Stimulated activated CD4-positive, alpha-beta T cell treated with anti-CD3 and anti-CD28 coated beads, Interleukin-4, amount 100 ng/mL, for 1 hour (primary cell): ENCODE data around the gene ASB18.

Experiments
- DNase-seq: peaks from one replicate; pipeline ENCODE4 v3.0.0-alpha.2; 2020

ASB18 gene

DNA sequence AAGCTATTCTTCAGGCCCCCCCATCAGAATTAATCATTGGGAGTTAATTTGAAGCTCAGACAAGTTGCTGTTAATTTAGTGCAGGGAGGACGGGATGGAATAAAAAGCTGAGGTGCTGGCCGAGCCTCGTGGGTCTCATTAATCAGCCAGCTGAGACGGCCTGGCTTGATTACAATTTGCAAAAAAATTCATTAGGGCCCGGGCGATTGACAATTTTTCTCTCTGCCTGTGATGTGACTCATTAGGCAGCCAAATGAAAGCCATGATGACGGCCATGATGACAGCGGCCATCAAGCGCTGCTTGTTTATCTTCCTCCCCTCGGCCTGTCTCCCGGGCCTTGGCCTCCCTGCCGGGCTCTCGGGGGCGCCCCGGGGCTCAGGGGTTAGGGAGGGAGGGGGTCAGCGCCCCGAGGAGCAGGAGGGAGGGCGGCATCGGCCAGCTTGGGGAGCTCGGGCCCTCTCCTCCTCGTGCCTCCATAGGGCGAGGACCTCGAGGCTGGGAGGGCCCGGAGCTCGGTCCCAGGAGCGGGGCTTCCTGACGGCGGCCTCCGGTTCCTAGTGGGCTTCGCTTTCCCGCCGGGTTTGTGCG is 101.2 kb downstream of the ASB18 start:
- no peak for DNase-seq

- no peak for DNase-seq
Measured at GRCh38 chr2:236162031-236162845, 102.0 kb downstream of the ASB18 start.

DNA sequence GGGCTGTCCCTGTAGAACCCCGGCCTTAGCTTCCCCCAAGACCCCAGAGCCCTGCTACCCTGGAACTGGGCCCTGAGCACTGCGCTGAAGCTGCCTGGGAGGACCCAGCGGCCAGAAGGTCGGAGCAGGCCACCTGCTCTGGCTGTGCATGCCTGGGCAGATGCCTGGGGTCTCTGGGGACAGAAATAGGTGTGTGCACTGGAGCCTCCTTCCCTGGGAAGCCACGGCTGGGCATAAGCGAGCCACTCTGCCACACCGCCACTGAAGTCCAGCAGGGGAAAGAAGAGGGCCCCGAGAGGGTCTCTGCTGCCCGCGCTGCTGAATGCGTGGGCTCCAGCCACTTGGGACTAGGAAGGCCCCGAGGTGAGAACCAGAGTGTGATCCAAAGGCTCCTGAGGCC is 102.7 kb downstream of the ASB18 start:
- no peak for DNase-seq

- DNase-seq: no peak
Measured at GRCh38 chr2:236161082-236161462, 103.1 kb downstream of the ASB18 start.

DNA sequence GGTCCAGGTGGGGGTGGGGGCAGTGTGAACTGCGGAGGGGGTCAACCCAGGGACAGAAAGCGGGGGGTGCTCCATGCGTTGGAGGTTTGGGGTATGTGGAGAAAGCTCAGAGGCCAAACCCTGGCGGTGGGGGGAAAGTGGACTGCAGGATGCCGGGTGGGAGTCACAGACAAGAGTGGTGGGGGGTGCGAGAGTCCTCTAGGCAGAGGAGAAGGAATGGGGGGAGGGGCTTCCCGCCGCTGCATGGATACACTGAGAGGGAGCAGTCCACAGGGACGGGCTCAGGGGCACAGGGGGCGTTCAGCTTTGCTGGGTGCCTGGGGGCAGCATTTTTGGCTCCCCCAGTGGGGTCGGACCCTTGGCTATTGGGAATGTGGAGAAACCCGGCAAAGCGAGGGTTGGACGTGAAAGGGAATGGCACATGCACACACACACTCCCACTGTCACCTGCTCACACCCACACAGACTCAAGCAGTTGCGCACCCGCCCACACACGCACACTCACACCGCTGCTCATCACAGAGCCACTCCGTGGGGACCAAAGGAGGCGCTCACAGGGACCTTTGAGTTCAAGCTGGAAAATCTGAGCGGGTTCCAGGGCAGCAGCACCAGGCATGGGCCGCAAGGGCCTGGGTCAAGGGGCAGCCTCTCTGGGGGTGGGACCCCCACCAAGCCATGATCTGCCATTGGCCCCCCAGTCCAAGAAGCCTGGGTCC is 103.7 kb downstream of the ASB18 start:
- DNase-seq: no peak

DNA sequence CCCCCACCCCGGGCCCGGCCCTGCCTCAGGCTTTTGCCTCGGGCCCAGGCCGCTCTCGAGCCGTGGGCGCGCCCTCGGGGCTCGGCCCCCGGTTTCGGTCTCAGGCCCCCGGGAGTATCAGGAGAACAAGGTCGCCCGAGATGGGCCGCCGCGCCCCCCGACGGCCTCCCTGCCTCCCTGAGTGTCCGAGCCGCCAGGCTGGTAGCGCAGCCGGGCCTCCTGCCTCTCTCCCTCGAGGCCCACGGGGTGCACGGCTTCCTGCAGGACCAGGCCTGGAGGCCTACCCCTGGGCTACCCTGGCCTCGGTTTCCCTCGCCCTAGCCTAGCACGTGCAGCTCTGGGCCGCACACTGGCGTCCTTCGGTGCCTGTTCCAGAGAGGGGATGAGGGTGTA is 104.4 kb downstream of the ASB18 start:
- DNase-seq: no peak

DNA sequence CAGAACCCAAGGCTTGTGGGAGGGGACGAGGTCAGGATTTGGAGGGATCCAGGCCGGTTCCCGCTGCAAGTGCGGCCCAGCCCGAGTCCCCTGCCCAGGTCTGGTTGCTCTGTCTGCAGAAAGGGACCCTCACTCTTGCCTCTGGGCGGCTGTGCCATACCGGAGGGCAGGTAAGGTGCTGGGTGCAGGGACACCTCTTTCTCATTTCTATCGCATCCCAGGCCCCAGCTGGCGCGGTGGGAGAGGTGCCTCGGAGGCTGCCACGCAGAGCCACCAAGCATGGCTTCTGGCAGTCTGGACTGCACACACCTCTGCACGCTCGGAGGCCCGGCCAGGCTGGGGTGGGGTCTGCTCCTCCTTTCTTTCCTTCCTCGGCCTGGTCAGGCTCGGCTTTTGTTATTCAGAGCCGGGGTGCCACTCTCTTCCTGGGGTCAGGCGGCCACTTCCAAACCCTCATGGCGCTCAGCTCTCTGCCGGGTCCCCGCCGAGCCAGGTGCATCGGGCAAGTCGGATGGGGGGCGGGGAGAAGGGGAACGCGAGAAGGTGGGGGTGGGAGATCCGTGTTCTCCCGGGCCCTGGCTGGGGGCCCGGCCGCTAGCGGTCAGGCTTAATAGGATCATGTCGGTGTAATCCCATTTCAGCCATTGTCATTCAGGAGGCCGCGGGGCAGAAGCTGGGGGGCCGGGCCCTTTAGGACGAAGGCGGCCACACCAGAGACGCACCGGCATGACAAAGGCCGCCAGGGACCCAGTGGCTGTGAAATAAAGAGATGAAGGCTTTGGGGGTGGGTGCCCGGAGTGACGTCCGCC is 105.0 kb downstream of the ASB18 start:
- no peak for DNase-seq

DNA sequence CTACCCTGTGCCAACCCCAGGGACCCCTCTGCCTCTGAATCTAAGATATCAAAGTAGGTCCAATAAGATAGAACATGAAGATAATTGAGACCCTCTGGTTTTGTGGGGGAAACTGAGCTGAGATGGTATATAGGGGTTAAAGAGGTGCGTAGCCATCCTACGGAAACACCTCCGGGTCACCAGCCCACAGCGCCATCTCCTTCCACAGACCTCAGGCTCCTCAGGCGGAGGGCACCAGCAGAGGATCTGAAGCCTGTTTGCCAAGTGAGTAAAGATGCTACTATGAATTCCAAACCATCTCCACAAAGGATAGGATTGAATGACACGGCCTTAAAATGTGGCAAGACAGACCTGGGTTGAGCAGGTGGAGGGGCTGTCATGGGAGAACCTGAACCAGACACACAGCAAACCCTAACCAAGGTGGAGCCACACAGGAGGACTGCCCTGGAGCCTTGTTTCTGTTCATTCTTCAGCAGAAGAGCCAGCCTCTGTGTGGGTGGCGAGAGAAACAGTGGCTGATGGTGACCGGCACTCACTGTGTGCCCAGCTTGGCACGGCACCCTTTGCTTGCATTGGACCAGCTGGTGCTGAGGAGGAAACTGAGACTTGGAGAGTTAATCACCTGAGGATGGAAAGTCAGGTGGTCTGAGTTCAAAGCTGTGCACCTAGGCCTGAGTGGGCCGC is 106.2 kb downstream of the ASB18 start:
- DNase-seq: no peak

DNA sequence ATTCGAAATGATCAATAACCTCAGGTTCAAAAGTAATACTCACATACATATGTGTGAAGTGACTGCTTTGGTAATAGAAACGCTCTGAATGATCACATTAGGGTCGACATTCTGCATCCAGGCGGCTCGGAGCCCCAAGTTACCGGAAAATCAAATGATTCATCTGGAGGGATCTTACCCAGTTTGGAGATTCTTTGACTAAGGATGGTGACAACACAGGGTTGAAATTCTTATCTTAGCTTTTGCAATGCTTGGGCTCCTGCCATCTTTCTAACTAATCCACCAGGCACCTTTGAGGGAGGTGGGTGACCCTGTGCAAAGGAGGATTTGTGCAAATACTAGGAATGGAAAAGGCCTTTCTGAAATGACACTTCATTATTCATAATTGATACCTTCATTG is 106.8 kb downstream of the ASB18 start:
- no peak for DNase-seq

DNA sequence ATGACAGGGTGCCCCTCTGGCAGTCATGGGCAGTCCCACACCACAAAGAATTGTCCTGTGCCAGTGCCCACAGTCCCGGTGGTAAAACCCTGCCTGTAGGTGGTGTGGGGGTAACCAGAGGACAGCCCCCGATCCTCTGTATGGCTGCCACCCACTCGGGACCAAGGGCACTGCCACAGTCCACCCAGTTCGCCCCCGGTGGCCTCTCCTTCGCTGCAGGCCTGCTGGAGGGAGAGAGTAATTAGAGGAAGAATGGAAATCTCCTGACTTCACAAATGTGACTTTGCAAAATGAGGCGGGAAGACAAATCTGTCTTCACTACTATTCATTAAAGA is 107.4 kb downstream of the ASB18 start:
- DNase-seq: no peak

DNA sequence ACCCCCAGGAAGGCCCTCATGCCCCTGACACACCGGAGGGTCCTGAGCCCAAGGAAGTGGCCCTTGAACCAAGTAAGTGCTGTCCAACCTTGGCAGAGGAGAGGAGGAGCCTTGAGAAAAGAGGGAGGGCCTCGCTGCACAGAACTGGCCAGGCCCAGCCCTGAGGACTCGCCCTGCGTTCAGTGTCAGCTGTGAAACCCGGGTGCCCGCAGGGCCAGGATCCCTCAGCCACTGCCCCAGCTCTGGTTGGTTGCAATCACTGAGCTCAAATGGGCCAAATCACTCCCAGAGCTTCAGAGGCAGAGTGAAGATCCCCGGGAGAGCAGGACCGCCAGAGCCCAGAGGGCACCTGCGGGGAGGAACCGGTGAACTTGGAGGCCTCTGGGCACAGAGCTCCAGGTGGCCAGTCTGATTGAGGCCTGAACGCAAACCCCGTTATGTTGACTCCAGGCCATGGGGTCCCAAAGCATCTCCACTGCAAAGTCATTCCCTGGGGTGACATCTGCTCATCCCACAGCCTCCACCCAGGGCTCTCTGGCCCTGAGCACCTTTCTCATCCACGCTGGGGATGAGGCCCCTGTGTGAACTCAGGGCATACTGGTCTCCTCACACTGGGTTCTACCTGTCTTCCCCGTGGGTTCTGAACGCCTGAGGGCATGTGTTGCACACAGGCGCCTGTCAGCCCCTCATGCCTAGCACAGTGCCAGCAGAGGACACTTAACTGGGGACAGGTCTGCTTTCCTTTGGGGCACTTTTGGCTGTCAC is 107.9 kb downstream of the ASB18 start:
- no peak for DNase-seq

GRCh38 chr2:236155406-236155805 is 108.8 kb downstream of the ASB18 start:
- DNase-seq: no peak

DNA sequence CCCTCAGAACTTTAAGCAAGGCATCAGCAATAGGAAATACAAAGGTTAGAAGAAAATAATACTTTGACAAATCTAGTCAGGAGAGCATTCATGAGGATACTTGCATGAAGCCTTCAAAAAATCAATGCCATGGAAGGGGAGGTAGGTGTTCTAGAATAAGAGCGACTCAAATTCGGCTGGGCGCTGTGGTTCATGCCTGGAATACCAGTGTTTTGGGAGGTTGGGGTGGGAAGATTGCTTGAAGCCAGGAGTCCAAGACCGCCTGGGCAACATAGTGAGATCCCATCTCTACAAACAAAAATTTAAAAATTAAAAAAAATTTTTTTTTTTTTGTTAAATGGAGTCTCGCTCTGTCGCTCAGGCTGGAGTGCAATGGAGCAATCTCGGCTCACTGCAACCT is 117.8 kb downstream of the ASB18 start:
- DNase-seq: no peak

GRCh38 chr2:236143811-236144210 is 120.4 kb downstream of the ASB18 start:
- DNase-seq: no peak
